GM23248 (cell line): ENCODE data around the gene MGAM2.

ENCODE experiments used
- EZH2 ChIP-seq: fragments of 200-600 bp; sonication (generic); IDR thresholded peaks from 2 replicates; pipeline ENCODE4 v1.6.1; 2018; ENCODE audit warnings: antibody characterized with exemption, mild to moderate bottlenecking; ENCODE audit not compliant: insufficient read depth, poor library complexity, severe bottlenecking
- EZH2phosphoT487 ChIP-seq: fragments of 200-600 bp; sonication (generic); IDR thresholded peaks from 2 replicates; pipeline ENCODE4 v1.6.1; 2018; ENCODE audit warnings: antibody characterized with exemption, moderate library complexity, mild to moderate bottlenecking, low read depth; ENCODE audit not compliant: insufficient read depth

DNA sequence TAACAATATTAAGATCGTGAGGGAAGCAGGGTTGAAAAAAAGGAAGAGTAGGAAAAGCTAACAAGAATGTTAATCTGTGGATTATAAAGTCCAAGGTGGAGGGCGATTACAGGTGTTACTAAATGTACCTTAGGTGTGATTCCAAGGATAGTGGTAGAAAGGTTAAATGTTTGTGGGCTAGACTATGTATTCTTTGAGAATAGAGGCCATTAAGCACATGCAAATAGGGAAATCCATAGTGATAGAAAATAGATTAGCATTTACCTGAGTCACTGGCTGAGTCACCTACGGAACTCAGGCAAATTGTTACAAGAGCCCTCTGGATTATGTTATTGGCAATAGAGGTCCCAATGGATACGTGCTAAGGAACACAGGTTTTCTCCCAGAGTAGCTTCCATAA is 9.0 kb downstream of the MGAM2 start:
- no peak for TF ChIP-seq EZH2
- no peak for TF ChIP-seq EZH2phosphoT487
